Measurements from ENCODE around the gene MCRS1.
"Not testable (repeated sequence)": the region's sequence is repeated elsewhere in the genome, so short reads cannot be mapped to it uniquely, and the experiment has no call there.

MCRS1 gene

DNA sequence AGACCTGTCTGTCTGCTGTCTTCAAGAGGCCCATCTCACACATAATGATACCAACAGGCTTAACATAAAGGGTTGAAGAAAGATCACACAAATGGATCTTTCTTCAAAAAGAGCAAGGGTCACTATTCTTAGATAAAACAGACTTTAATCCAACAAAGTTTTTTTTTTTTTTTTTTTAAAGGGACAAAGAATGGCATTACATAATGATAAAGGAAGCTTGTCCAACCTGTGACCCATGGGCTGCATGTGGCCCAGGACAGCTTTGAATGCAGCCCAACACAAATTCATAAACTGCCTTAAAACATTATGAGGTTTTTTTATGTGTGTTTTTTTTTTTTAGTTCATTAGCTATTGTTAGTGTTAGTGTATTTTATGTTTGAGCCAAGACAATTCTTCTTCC, 44.3 kb upstream of the MCRS1 start:
- H3K9me2 ChIP-seq (replicated peaks; ENCODE audit: low read depth, low read length): no peaks in the 10 kb centered on the region
- no peaks in the 10 kb centered on the region for H3F3A ChIP-seq (ENCODE audit: low read depth)
- H3K36me3 ChIP-seq (ENCODE audit: insufficient read depth, low read length): no peaks in the 10 kb centered on the region
- H3K79me2 ChIP-seq (ENCODE audit: insufficient read depth, low read length): no peaks in the 10 kb centered on the region
- H3K9me3 ChIP-seq (ENCODE audit: insufficient read depth, low read depth, low read length): no peaks in the 10 kb centered on the region
- H3K4me2 ChIP-seq (ENCODE audit: low read depth, low read length, poor library complexity, severe bottlenecking): no peak overlapping the region
- H3K4me3 ChIP-seq (ENCODE audit: low read length, poor library complexity, severe bottlenecking): no peak overlapping the region
- no peaks in the 10 kb centered on the region for H3K27me3 ChIP-seq (ENCODE audit: insufficient read depth, low read length, poor library complexity, severe bottlenecking)
- H4K20me1 ChIP-seq (ENCODE audit: insufficient read depth, low read length, poor library complexity, severe bottlenecking): no peaks in the 10 kb centered on the region
- TF ChIP-seq, protein P1, sequence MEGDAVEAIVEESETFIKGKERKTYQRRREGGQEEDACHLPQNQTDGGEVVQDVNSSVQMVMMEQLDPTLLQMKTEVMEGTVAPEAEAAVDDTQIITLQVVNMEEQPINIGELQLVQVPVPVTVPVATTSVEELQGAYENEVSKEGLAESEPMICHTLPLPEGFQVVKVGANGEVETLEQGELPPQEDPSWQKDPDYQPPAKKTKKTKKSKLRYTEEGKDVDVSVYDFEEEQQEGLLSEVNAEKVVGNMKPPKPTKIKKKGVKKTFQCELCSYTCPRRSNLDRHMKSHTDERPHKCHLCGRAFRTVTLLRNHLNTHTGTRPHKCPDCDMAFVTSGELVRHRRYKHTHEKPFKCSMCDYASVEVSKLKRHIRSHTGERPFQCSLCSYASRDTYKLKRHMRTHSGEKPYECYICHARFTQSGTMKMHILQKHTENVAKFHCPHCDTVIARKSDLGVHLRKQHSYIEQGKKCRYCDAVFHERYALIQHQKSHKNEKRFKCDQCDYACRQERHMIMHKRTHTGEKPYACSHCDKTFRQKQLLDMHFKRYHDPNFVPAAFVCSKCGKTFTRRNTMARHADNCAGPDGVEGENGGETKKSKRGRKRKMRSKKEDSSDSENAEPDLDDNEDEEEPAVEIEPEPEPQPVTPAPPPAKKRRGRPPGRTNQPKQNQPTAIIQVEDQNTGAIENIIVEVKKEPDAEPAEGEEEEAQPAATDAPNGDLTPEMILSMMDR (conservative IDR thresholded peaks at IDR 0.05; ENCODE audit: low read length): no peak
- no peak for TF ChIP-seq EZH2phosphoT487 (IDR thresholded peaks at IDR 0.05; ENCODE audit: borderline replicate concordance)
- no peak overlapping the region for H2AFZ ChIP-seq (ENCODE audit: low read length)
- H3K4me1 ChIP-seq (ENCODE audit: insufficient read depth, low read length, poor library complexity, severe bottlenecking): no peaks in the 10 kb centered on the region
- H3K9ac ChIP-seq (ENCODE audit: low read depth, low read length, poor library complexity, severe bottlenecking): no peak overlapping the region

DNA sequence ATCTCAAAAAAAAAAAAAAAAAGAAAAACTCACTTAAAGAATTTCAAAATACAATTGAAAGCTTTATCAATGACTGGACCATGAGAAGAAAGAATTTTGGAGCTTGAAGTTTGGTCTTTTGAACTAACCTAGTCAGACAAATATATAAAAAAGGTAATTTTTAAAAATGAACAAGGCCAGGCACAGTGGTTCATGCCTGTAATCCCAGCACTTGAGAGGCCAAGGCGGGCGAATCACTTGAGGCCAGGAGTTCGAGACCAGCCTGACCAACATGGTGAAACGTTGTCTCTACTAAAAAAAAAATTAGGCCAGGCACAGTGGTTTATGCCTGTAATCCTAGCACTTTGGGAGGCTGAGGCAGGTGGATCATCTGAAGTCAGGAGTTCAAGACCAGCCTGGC, 42.8 kb upstream of the MCRS1 start:
- not testable (repeated sequence) for H3K4me2 ChIP-seq (ENCODE audit: low read depth, low read length, poor library complexity, severe bottlenecking); H3F3A ChIP-seq (ENCODE audit: low read depth); H3K4me3 ChIP-seq (ENCODE audit: low read length, poor library complexity, severe bottlenecking); H4K20me1 ChIP-seq (ENCODE audit: insufficient read depth, low read length, poor library complexity, severe bottlenecking); H3K79me2 ChIP-seq (ENCODE audit: insufficient read depth, low read length); H3K4me1 ChIP-seq (ENCODE audit: insufficient read depth, low read length, poor library complexity, severe bottlenecking); H3K9me2 ChIP-seq (replicated peaks; ENCODE audit: low read depth, low read length); H2AFZ ChIP-seq (ENCODE audit: low read length); H3K36me3 ChIP-seq (ENCODE audit: insufficient read depth, low read length); H3K9ac ChIP-seq (ENCODE audit: low read depth, low read length, poor library complexity, severe bottlenecking); H3K27me3 ChIP-seq (ENCODE audit: insufficient read depth, low read length, poor library complexity, severe bottlenecking); H3K9me3 ChIP-seq (ENCODE audit: insufficient read depth, low read depth, low read length)

DNA sequence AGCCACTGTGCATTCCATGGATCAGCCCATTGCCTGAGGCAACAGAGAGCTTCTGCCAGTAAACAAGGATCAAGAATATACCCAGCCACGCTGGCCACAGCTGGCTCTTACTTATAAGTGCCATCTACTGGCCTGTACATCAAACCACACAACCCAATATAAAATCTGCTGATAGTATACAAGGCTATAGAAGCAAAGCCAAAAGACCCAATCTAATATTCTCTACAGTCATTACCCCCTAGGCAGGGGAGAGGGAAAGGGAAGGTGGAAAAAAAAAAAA, 41.9 kb upstream of the MCRS1 start:
- Histone ChIP-seq H2AFZ (ENCODE audit: low read length) (no peak overlapping the region), H3K9me2 (replicated peaks; ENCODE audit: low read depth, low read length) (no peaks in the 10 kb centered on the region), H3K4me2 (ENCODE audit: low read depth, low read length, poor library complexity, severe bottlenecking) (no peak overlapping the region), H3K9ac (ENCODE audit: low read depth, low read length, poor library complexity, severe bottlenecking) (no peak overlapping the region), H3K27me3 (ENCODE audit: insufficient read depth, low read length, poor library complexity, severe bottlenecking) (no peaks in the 10 kb centered on the region), H3K9me3 (ENCODE audit: insufficient read depth, low read depth, low read length) (no peaks in the 10 kb centered on the region), H3K79me2 (ENCODE audit: insufficient read depth, low read length) (no peaks in the 10 kb centered on the region), H3K4me3 (ENCODE audit: low read length, poor library complexity, severe bottlenecking) (no peak overlapping the region), H3K36me3 (ENCODE audit: insufficient read depth, low read length) (no peaks in the 10 kb centered on the region), H4K20me1 (ENCODE audit: insufficient read depth, low read length, poor library complexity, severe bottlenecking) (no peaks in the 10 kb centered on the region), H3K4me1 (ENCODE audit: insufficient read depth, low read length, poor library complexity, severe bottlenecking) (peaks cover 7% of the 10 kb centered on the region), H3F3A (ENCODE audit: low read depth) (no peaks in the 10 kb centered on the region)
- TF ChIP-seq, protein P1 (conservative IDR thresholded peaks at IDR 0.05; ENCODE audit: low read length): peak; percentile 54
- no peak for TF ChIP-seq EZH2phosphoT487 (IDR thresholded peaks at IDR 0.05; ENCODE audit: borderline replicate concordance)

DNA sequence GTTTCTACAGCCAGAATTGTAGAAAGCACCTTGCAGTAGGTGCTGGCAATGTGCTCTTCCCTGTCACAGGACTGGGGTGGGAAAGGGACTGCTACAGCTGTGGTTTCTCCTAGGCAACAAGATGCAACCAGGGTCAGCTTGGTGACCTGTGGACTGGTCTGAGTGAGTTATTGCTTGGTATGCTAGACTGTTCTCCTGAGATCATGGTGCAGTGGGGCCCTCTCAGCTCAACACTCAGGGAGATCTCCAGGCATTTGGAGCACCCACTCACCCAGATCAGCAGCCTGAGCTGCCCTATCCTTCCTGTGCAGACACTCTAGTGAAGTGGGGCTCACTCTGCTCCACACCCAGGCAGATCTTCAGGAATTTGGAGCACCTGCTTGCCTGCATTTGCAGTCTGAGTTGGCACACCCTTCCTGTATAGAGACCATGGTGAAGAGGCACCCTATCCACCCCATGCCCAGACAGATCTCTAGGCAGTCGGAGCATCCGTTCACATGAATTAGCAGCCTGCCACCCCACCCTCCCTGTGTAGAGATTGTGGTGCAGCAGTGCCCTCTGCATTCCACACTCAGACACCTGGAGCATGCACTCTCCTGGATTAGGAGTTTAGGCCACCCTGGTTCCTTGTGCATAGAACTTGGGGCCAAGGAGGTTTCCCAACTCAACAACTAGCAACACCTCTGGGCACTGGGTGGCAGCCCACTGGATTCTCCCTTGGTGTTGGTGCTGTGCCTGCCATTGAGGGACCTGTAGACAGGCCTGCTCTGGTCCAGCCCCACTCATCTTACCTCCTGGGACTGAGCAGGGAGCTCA, 41.3 kb upstream of the MCRS1 start:
- Histone ChIP-seq H3K9me3 (ENCODE audit: insufficient read depth, low read depth, low read length) (no peaks in the 10 kb centered on the region), H3K27me3 (ENCODE audit: insufficient read depth, low read length, poor library complexity, severe bottlenecking) (no peaks in the 10 kb centered on the region), H3F3A (ENCODE audit: low read depth) (no peaks in the 10 kb centered on the region), H2AFZ (ENCODE audit: low read length) (no peak overlapping the region), H3K4me2 (ENCODE audit: low read depth, low read length, poor library complexity, severe bottlenecking) (no peak overlapping the region), H3K4me3 (ENCODE audit: low read length, poor library complexity, severe bottlenecking) (no peak overlapping the region), H3K4me1 (ENCODE audit: insufficient read depth, low read length, poor library complexity, severe bottlenecking) (peaks cover 10% of the 10 kb centered on the region), H3K36me3 (ENCODE audit: insufficient read depth, low read length) (no peaks in the 10 kb centered on the region), H4K20me1 (ENCODE audit: insufficient read depth, low read length, poor library complexity, severe bottlenecking) (no peaks in the 10 kb centered on the region), H3K9me2 (replicated peaks; ENCODE audit: low read depth, low read length) (no peaks in the 10 kb centered on the region), H3K9ac (ENCODE audit: low read depth, low read length, poor library complexity, severe bottlenecking) (no peak overlapping the region), H3K79me2 (ENCODE audit: insufficient read depth, low read length) (no peaks in the 10 kb centered on the region)
- TF ChIP-seq EZH2phosphoT487 (IDR thresholded peaks at IDR 0.05; ENCODE audit: borderline replicate concordance): no peak
- TF ChIP-seq, protein P1 (conservative IDR thresholded peaks at IDR 0.05; ENCODE audit: low read length): no peak

GRCh38 chr12:49605539-49605938, 37.6 kb upstream of the MCRS1 start, which contains the start of gene FAM186B:
FAM186B (minus strand) TSS chr12:49605639; CDS start chr12:49605477, 162 bp downstream.
- Histone ChIP-seq H3K9ac (ENCODE audit: low read depth, low read length, poor library complexity, severe bottlenecking) (peak within 1 kb of the TSS; percentile 12), H3K4me2 (ENCODE audit: low read depth, low read length, poor library complexity, severe bottlenecking) (peak within 1 kb of the TSS; percentile 46), H3K4me3 (ENCODE audit: low read length, poor library complexity, severe bottlenecking) (peak within 1 kb of the TSS; percentile 21)
- H4K20me1 ChIP-seq (ENCODE audit: insufficient read depth, low read length, poor library complexity, severe bottlenecking); H3K36me3 ChIP-seq (ENCODE audit: insufficient read depth, low read length); H3K27me3 ChIP-seq (ENCODE audit: insufficient read depth, low read length, poor library complexity, severe bottlenecking); H3K9me3 ChIP-seq (ENCODE audit: insufficient read depth, low read depth, low read length); H3F3A ChIP-seq (ENCODE audit: low read depth); H3K9me2 ChIP-seq (replicated peaks; ENCODE audit: low read depth, low read length); H3K79me2 ChIP-seq (ENCODE audit: insufficient read depth, low read length); H3K4me1 ChIP-seq (ENCODE audit: insufficient read depth, low read length, poor library complexity, severe bottlenecking); H2AFZ ChIP-seq (ENCODE audit: low read length): not testable (repeated sequence)

All from Loucy (cell line).